ENCODE measurements around the gene CHRNB1.

Gene CHRNB1

DNA sequence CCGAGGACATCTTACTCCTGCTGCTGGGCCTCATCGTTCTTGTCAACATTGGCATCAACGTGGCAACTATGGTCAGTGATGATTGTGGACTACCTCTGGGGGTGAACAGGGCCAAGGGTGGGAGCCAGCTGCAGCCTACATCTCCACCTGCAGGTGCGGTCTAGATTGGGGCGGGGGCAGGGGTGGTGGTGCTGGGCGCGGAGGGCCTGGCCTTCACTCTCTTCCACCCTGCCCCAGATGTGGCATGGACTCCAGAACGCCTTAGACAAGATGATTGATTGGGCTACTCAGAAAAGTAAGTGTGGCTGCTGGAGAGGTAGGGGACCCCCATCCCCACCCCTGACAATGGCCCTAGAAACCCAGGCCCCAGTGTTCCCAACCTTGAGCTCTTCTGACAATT lies 19.1 kb upstream of the CHRNB1 start:
- H3K4me3 ChIP-seq (ENCODE audit: low read length): no peak overlapping the region
- H3K27me3 ChIP-seq (ENCODE audit: insufficient read depth, low read length, poor library complexity): no peaks in the 10 kb centered on the region
- no peak overlapping the region for H3K18ac ChIP-seq (ENCODE audit: low read length)
- no peak overlapping the region for H2BK5ac ChIP-seq (ENCODE audit: low read length)
- H2BK15ac ChIP-seq (replicated peaks; ENCODE audit: low read depth): no peak overlapping the region
- no peak overlapping the region for H3K27ac ChIP-seq (ENCODE audit: low read depth, low read length)
- no peak overlapping the region for H3K9ac ChIP-seq (ENCODE audit: low read length)
- no peak overlapping the region for H4K5ac ChIP-seq (ENCODE audit: low read length)
- WGBS (ENCODE audit: extremely low coverage, insufficient coverage, low lambda C conversion rate): no CpG with 5 or more reads among the region's 8 CpGs
- no peak for DNase-seq
- H3K4me2 ChIP-seq (ENCODE audit: low read length): no peak overlapping the region
- H4K8ac ChIP-seq (ENCODE audit: low read depth, low read length): no peak overlapping the region
- no peaks in the 10 kb centered on the region for H3K79me1 ChIP-seq (ENCODE audit: low read length)
- H3K4me1 ChIP-seq (ENCODE audit: control insufficient read depth, low read depth, low read length): no peaks in the 10 kb centered on the region
- H3K4ac ChIP-seq (ENCODE audit: low read depth, low read length): no peak overlapping the region
- H3K56ac ChIP-seq (ENCODE audit: low read length): no peak overlapping the region
- H3K23ac ChIP-seq (ENCODE audit: low read length): no peak overlapping the region
- H3K36me3 ChIP-seq (ENCODE audit: control insufficient read depth, insufficient read depth, low read length): no peaks in the 10 kb centered on the region
- no peak overlapping the region for H2AK5ac ChIP-seq (ENCODE audit: low read length)
- no peak overlapping the region for H2BK120ac ChIP-seq (ENCODE audit: low read depth, low read length)
- H3K79me2 ChIP-seq (ENCODE audit: control insufficient read depth, insufficient read depth, low read length): no peaks in the 10 kb centered on the region

DNA sequence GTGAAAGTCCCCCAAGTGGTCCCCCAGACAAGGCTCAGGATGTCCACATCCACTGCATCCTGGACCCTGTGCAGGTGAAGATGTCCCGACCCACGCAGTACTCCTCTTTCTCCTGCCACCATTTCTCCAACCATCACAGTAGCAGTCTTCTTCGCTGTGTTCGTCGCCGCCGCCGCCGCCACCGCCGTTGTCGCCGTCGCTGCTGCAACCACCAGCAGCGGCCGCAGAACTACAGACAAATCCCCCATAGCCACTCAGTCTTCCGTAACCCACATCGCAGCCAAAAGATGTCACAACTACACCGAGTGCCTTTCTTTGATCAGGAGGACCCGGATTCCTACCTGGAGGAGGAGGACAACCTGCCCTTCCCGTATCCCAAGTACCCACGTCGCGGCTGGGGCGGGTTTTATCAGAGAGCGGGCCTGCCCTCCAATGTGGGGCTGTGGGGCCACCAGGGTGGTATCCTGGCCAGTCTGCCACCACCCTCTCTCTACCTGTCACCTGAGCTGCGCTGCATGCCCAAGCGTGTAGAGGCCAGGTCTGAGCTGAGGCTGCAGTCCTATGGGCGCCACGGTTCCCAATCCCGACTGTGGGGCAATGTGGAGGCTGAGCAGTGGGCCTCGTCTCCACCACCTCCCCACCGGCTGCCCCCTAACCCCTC lies 18.5 kb upstream of the CHRNB1 start:
- H3K4ac ChIP-seq (ENCODE audit: low read depth, low read length): no peak overlapping the region
- WGBS (ENCODE audit: extremely low coverage, insufficient coverage, low lambda C conversion rate): no CpG with 5 or more reads among the region's 33 CpGs
- no peaks in the 10 kb centered on the region for H3K36me3 ChIP-seq (ENCODE audit: control insufficient read depth, insufficient read depth, low read length)
- no peak overlapping the region for H2AK5ac ChIP-seq (ENCODE audit: low read length)
- H3K18ac ChIP-seq (ENCODE audit: low read length): no peak overlapping the region
- no peak overlapping the region for H3K23ac ChIP-seq (ENCODE audit: low read length)
- no peaks in the 10 kb centered on the region for H3K79me2 ChIP-seq (ENCODE audit: control insufficient read depth, insufficient read depth, low read length)
- H2BK120ac ChIP-seq (ENCODE audit: low read depth, low read length): no peak overlapping the region
- no peak for DNase-seq
- no peaks in the 10 kb centered on the region for H3K79me1 ChIP-seq (ENCODE audit: low read length)
- H2BK15ac ChIP-seq (replicated peaks; ENCODE audit: low read depth): no peak overlapping the region
- H3K4me2 ChIP-seq (ENCODE audit: low read length): no peak overlapping the region
- no peak overlapping the region for H2BK5ac ChIP-seq (ENCODE audit: low read length)
- H3K9ac ChIP-seq (ENCODE audit: low read length): no peak overlapping the region
- no peaks in the 10 kb centered on the region for H3K4me1 ChIP-seq (ENCODE audit: control insufficient read depth, low read depth, low read length)
- no peak overlapping the region for H3K56ac ChIP-seq (ENCODE audit: low read length)
- H4K5ac ChIP-seq (ENCODE audit: low read length): no peak overlapping the region
- H3K4me3 ChIP-seq (ENCODE audit: low read length): no peak overlapping the region
- no peak overlapping the region for H3K27ac ChIP-seq (ENCODE audit: low read depth, low read length)
- no peak overlapping the region for H4K8ac ChIP-seq (ENCODE audit: low read depth, low read length)
- no peaks in the 10 kb centered on the region for H3K27me3 ChIP-seq (ENCODE audit: insufficient read depth, low read length, poor library complexity)

DNA sequence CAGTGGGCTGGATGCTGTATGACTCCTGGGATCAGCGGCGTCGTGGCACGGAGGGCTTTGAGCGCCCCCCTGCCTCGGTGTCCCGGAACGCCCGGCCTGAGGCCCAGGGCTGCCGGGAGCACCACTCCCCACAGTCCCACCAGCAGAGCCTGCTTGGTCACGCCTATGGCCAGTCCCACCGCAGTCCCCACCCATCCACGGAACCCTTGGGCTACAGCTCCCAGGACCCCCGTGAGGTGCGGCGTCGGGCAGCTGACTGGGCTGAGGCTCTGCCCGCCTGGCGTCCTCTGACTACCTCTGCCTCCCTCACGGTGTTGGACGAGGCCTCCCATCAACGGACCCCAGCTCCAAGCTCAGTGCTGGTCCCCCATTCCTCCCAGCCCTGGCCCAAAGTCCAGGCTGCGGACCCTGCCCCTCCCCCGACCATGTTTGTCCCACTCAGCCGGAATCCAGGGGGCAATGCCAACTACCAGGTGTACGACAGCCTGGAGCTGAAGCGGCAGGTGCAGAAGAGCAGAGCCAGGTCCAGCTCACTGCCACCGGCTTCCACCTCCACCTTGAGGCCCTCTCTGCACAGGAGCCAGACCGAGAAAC lies 17.9 kb upstream of the CHRNB1 start:
- WGBS (ENCODE audit: extremely low coverage, insufficient coverage, low lambda C conversion rate): no CpG with 5 or more reads among the region's 29 CpGs
- no peaks in the 10 kb centered on the region for H3K79me1 ChIP-seq (ENCODE audit: low read length)
- no peak overlapping the region for H3K4me2 ChIP-seq (ENCODE audit: low read length)
- H2BK120ac ChIP-seq (ENCODE audit: low read depth, low read length): no peak overlapping the region
- H3K23ac ChIP-seq (ENCODE audit: low read length): no peak overlapping the region
- DNase-seq: no peak
- no peak overlapping the region for H3K4me3 ChIP-seq (ENCODE audit: low read length)
- no peak overlapping the region for H3K4ac ChIP-seq (ENCODE audit: low read depth, low read length)
- H3K79me2 ChIP-seq (ENCODE audit: control insufficient read depth, insufficient read depth, low read length): no peaks in the 10 kb centered on the region
- H2AK5ac ChIP-seq (ENCODE audit: low read length): no peak overlapping the region
- no peak overlapping the region for H2BK5ac ChIP-seq (ENCODE audit: low read length)
- no peak overlapping the region for H3K27ac ChIP-seq (ENCODE audit: low read depth, low read length)
- H3K4me1 ChIP-seq (ENCODE audit: control insufficient read depth, low read depth, low read length): no peaks in the 10 kb centered on the region
- H3K9ac ChIP-seq (ENCODE audit: low read length): no peak overlapping the region
- H4K5ac ChIP-seq (ENCODE audit: low read length): no peak overlapping the region
- no peak overlapping the region for H3K56ac ChIP-seq (ENCODE audit: low read length)
- H3K27me3 ChIP-seq (ENCODE audit: insufficient read depth, low read length, poor library complexity): no peaks in the 10 kb centered on the region
- H4K8ac ChIP-seq (ENCODE audit: low read depth, low read length): no peak overlapping the region
- H3K18ac ChIP-seq (ENCODE audit: low read length): no peak overlapping the region
- H3K36me3 ChIP-seq (ENCODE audit: control insufficient read depth, insufficient read depth, low read length): no peaks in the 10 kb centered on the region
- H2BK15ac ChIP-seq (replicated peaks; ENCODE audit: low read depth): no peak overlapping the region

DNA sequence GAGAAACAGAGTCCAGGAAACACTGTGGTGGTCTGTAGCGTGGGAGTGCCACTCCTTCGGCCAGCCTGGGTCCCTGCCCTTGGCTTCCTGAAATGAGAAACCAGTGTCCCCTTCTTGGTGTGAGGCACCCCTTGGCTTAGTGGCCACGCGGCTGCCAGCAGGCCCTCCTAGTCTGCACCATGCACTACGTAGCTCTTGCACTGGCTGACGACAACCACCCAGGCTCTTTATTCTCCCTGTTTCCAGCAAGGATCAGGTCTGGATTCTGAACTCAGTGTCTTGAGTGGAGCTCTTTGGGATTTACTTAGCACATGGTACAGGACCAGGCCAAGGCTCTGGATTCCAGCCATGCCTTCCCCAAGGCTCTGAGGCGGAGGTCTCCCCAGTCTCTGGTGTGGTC lies 17.3 kb upstream of the CHRNB1 start:
- Histone ChIP-seq H3K36me3 (ENCODE audit: control insufficient read depth, insufficient read depth, low read length) (no peaks in the 10 kb centered on the region), H3K56ac (ENCODE audit: low read length) (no peak overlapping the region), H2BK120ac (ENCODE audit: low read depth, low read length) (no peak overlapping the region), H3K27ac (ENCODE audit: low read depth, low read length) (no peak overlapping the region), H4K8ac (ENCODE audit: low read depth, low read length) (no peak overlapping the region), H4K5ac (ENCODE audit: low read length) (no peak overlapping the region), H2AK5ac (ENCODE audit: low read length) (no peak overlapping the region), H3K9ac (ENCODE audit: low read length) (no peak overlapping the region), H2BK15ac (replicated peaks; ENCODE audit: low read depth) (no peak overlapping the region), H3K4me2 (ENCODE audit: low read length) (no peak overlapping the region), H3K18ac (ENCODE audit: low read length) (no peak overlapping the region), H3K23ac (ENCODE audit: low read length) (no peak overlapping the region), H3K4me3 (ENCODE audit: low read length) (no peak overlapping the region), H3K27me3 (ENCODE audit: insufficient read depth, low read length, poor library complexity) (no peaks in the 10 kb centered on the region), H3K79me2 (ENCODE audit: control insufficient read depth, insufficient read depth, low read length) (no peaks in the 10 kb centered on the region), H3K4ac (ENCODE audit: low read depth, low read length) (no peak overlapping the region), H2BK5ac (ENCODE audit: low read length) (no peak overlapping the region), H3K4me1 (ENCODE audit: control insufficient read depth, low read depth, low read length) (no peaks in the 10 kb centered on the region), H3K79me1 (ENCODE audit: low read length) (no peaks in the 10 kb centered on the region)
- WGBS (ENCODE audit: extremely low coverage, insufficient coverage, low lambda C conversion rate): no CpG with 5 or more reads among the region's 7 CpGs
- no peak for DNase-seq

DNA sequence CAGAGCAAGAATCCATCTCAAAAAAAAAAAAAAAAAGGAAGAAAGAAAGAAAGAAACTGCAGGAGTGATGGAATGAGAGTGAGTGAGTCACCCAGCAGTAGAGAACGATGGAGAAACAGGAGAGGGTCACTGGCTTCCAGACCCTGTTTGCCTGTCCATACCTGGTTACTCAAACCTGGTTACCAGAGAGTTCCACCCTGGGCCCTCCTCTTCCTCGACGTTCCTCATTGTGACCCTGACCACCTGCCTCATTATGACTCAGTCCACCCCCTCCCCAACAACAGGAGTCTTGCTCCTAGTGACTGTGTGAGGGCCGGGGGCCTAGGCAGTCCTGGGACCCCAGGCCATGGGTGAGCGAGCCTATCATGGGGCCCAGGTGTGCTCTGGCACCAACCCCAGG lies 16.3 kb upstream of the CHRNB1 start, which contains the start of gene SPEM3:
Gene SPEM3 (plus strand): TSS at position 301 of the 400 bp plus-strand sequence. CDS start 46 bp downstream, at position 347.
- no CpG with 5 or more reads among the region's 5 CpGs for WGBS (ENCODE audit: extremely low coverage, insufficient coverage, low lambda C conversion rate)
- no peak for DNase-seq
- H3K9ac ChIP-seq (ENCODE audit: low read length): no peak within 1 kb of the TSS
- no peak within 1 kb of the TSS for H3K23ac ChIP-seq (ENCODE audit: low read length)
- no peak within 1 kb of the TSS for H3K4me3 ChIP-seq (ENCODE audit: low read length)
- no peaks in the 10 kb centered on the region for H3K79me2 ChIP-seq (ENCODE audit: control insufficient read depth, insufficient read depth, low read length)
- no peak within 1 kb of the TSS for H3K27ac ChIP-seq (ENCODE audit: low read depth, low read length)
- H2BK15ac ChIP-seq (replicated peaks; ENCODE audit: low read depth): no peak within 1 kb of the TSS
- H3K4ac ChIP-seq (ENCODE audit: low read depth, low read length): no peak within 1 kb of the TSS
- no peak within 1 kb of the TSS for H2BK120ac ChIP-seq (ENCODE audit: low read depth, low read length)
- no peak within 1 kb of the TSS for H3K18ac ChIP-seq (ENCODE audit: low read length)
- no peak within 1 kb of the TSS for H3K56ac ChIP-seq (ENCODE audit: low read length)
- H2AK5ac ChIP-seq (ENCODE audit: low read length): no peak within 1 kb of the TSS
- H3K4me1 ChIP-seq (ENCODE audit: control insufficient read depth, low read depth, low read length): no peaks in the 10 kb centered on the region
- no peak within 1 kb of the TSS for H4K8ac ChIP-seq (ENCODE audit: low read depth, low read length)
- no peaks in the 10 kb centered on the region for H3K79me1 ChIP-seq (ENCODE audit: low read length)
- no peak within 1 kb of the TSS for H2BK5ac ChIP-seq (ENCODE audit: low read length)
- H4K5ac ChIP-seq (ENCODE audit: low read length): no peak within 1 kb of the TSS
- no peaks in the 10 kb centered on the region for H3K27me3 ChIP-seq (ENCODE audit: insufficient read depth, low read length, poor library complexity)
- no peaks in the 10 kb centered on the region for H3K36me3 ChIP-seq (ENCODE audit: control insufficient read depth, insufficient read depth, low read length)
- H3K4me2 ChIP-seq (ENCODE audit: low read length): no peak within 1 kb of the TSS

DNA sequence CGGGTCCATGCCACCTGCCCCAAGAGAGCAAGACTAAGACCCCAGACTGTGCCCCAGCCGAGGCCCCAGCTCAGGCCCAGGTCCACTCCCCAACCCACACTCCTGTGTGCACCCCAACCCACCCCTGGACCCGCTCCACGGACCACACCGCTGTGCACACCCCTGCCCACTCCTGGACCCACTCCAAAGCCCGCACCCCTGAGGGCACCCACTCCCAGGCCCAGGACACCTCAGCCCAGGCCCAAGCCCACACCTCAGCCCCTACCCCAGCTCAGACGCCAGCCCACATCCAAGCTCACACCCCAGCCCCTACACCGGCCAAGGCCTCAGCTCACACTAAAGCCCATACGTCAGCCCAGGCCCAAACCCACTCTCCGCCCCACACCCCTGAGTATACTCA lies 15.1 kb upstream of the CHRNB1 start:
- Histone ChIP-seq H4K8ac (ENCODE audit: low read depth, low read length) (no peak overlapping the region), H3K4me3 (ENCODE audit: low read length) (no peak overlapping the region), H2BK120ac (ENCODE audit: low read depth, low read length) (no peak overlapping the region), H3K4ac (ENCODE audit: low read depth, low read length) (no peak overlapping the region), H3K79me2 (ENCODE audit: control insufficient read depth, insufficient read depth, low read length) (no peaks in the 10 kb centered on the region), H3K9ac (ENCODE audit: low read length) (no peak overlapping the region), H3K4me2 (ENCODE audit: low read length) (no peak overlapping the region), H3K79me1 (ENCODE audit: low read length) (no peaks in the 10 kb centered on the region), H3K36me3 (ENCODE audit: control insufficient read depth, insufficient read depth, low read length) (no peaks in the 10 kb centered on the region), H3K23ac (ENCODE audit: low read length) (no peak overlapping the region), H3K27ac (ENCODE audit: low read depth, low read length) (no peak overlapping the region), H3K18ac (ENCODE audit: low read length) (no peak overlapping the region), H2BK15ac (replicated peaks; ENCODE audit: low read depth) (no peak overlapping the region), H2BK5ac (ENCODE audit: low read length) (no peak overlapping the region), H2AK5ac (ENCODE audit: low read length) (no peak overlapping the region), H3K27me3 (ENCODE audit: insufficient read depth, low read length, poor library complexity) (no peaks in the 10 kb centered on the region), H4K5ac (ENCODE audit: low read length) (no peak overlapping the region), H3K56ac (ENCODE audit: low read length) (no peak overlapping the region), H3K4me1 (ENCODE audit: control insufficient read depth, low read depth, low read length) (no peaks in the 10 kb centered on the region)
- no CpG with 5 or more reads among the region's 10 CpGs for WGBS (ENCODE audit: extremely low coverage, insufficient coverage, low lambda C conversion rate)
- no peak for DNase-seq
